Loucy (cell line): ENCODE measurements around the gene CYTH1.

Source experiments
- H2AFZ ChIP-seq: fragments of 200-600 bp; sonication (generic); 2 replicates; pipeline ENCODE4 v1.6.0; 2016; ENCODE audit warnings: antibody characterized with exemption, mild to moderate bottlenecking, low read length, moderate library complexity
- H3F3A ChIP-seq: fragments of 200-600 bp; 2 replicates; pipeline ENCODE4 v1.6.0; 2016; ENCODE audit warnings: antibody characterized with exemption, low read depth, mild to moderate bottlenecking
- H3K27me3 ChIP-seq: fragments of 200-600 bp; sonication (generic); 2 replicates; pipeline ENCODE4 v1.6.1; 2014; ENCODE audit warnings: low read length, mild to moderate bottlenecking; ENCODE audit not compliant: insufficient read depth, poor library complexity, severe bottlenecking
- H3K36me3 ChIP-seq: fragments of 200-600 bp; sonication (generic); 2 replicates; pipeline ENCODE4 v1.6.1; 2016; ENCODE audit warnings: low read length; ENCODE audit not compliant: insufficient read depth
- H3K4me1 ChIP-seq: fragments of 200-600 bp; sonication (generic); 2 replicates; pipeline ENCODE4 v1.5.1; 2014; ENCODE audit warnings: low read length, mild to moderate bottlenecking; ENCODE audit not compliant: insufficient read depth, poor library complexity, severe bottlenecking
- H3K4me2 ChIP-seq: fragments of 200-600 bp; sonication (generic); 2 replicates; pipeline ENCODE4 v1.6.0; 2014; ENCODE audit warnings: antibody characterized with exemption, low read length, low read depth, mild to moderate bottlenecking; ENCODE audit not compliant: poor library complexity, severe bottlenecking
- H3K4me3 ChIP-seq: fragments of 200-600 bp; sonication (generic); 2 replicates; pipeline ENCODE4 v1.5.1; 2014; ENCODE audit warnings: low read length, mild to moderate bottlenecking, mixed read lengths; ENCODE audit not compliant: poor library complexity, severe bottlenecking
- H3K79me2 ChIP-seq: fragments of 200-600 bp; sonication (generic); 2 replicates; pipeline ENCODE4 v1.6.1; 2014; ENCODE audit warnings: low read length; ENCODE audit not compliant: insufficient read depth
- H3K9ac ChIP-seq: fragments of 200-600 bp; sonication (generic); 2 replicates; pipeline ENCODE4 v1.6.0; 2014; ENCODE audit warnings: mild to moderate bottlenecking, low read depth, low read length, moderate library complexity; ENCODE audit not compliant: poor library complexity, severe bottlenecking
- H3K9me2 ChIP-seq: fragments of 200-600 bp; sonication (generic); replicated peaks from 2 replicates; pipeline ENCODE4 v1.6.1; 2016; ENCODE audit warnings: low read depth, low read length, mixed read lengths
- H3K9me3 ChIP-seq: fragments of 200-600 bp; sonication (generic); 2 replicates; pipeline ENCODE4 v1.6.1; 2014; ENCODE audit warnings: mild to moderate bottlenecking, antibody characterized with exemption, low read length, low read depth; ENCODE audit not compliant: insufficient read depth
- H4K20me1 ChIP-seq: fragments of 200-600 bp; sonication (generic); 2 replicates; pipeline ENCODE4 v1.6.0; 2014; ENCODE audit warnings: antibody characterized with exemption, low read length, mild to moderate bottlenecking; ENCODE audit not compliant: insufficient read depth, poor library complexity, severe bottlenecking
- EZH2phosphoT487 ChIP-seq: fragments of 200-600 bp; IDR thresholded peaks from 2 replicates; pipeline ENCODE4 v1.6.1; 2018; ENCODE audit warnings: antibody characterized with exemption, mild to moderate bottlenecking, moderate library complexity, borderline replicate concordance
- TF ChIP-seq, protein P1 (sequence below): fragments of 200-600 bp; sonication (generic); conservative IDR thresholded peaks from 2 replicates; pipeline ENCODE4 v1.5.1; 2014; ENCODE audit warnings: mild to moderate bottlenecking, antibody characterized with exemption, low read length

Gene CYTH1

DNA sequence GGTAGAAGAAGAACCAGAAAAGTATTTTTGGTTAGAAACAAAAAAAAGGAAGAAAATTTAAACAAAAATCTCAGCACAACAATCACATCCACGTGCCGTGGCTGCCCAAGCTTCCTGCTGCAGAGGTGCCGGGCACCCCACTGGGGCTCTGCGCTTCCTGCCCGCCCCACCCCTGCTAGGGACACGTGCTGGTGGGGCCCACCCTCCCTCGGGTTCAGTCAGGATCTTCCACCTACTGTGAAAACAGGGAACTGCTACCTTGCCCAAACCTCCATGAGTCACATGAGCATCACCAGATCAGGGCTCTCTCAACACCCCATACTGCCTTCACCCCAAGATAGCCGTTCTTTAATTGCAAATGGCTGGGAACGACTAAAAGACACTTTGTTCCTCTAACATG is 24.4 kb upstream of the CYTH1 start:
- no peaks in the 10 kb centered on the region for H3K79me2 ChIP-seq
- H3K9me2 ChIP-seq, result no peaks in the 10 kb centered on the region
- no peak overlapping the region for H3K4me3 ChIP-seq
- H3K27me3 ChIP-seq, result no peaks in the 10 kb centered on the region
- TF ChIP-seq EZH2phosphoT487, result no peak
- TF ChIP-seq, protein P1, sequence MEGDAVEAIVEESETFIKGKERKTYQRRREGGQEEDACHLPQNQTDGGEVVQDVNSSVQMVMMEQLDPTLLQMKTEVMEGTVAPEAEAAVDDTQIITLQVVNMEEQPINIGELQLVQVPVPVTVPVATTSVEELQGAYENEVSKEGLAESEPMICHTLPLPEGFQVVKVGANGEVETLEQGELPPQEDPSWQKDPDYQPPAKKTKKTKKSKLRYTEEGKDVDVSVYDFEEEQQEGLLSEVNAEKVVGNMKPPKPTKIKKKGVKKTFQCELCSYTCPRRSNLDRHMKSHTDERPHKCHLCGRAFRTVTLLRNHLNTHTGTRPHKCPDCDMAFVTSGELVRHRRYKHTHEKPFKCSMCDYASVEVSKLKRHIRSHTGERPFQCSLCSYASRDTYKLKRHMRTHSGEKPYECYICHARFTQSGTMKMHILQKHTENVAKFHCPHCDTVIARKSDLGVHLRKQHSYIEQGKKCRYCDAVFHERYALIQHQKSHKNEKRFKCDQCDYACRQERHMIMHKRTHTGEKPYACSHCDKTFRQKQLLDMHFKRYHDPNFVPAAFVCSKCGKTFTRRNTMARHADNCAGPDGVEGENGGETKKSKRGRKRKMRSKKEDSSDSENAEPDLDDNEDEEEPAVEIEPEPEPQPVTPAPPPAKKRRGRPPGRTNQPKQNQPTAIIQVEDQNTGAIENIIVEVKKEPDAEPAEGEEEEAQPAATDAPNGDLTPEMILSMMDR, result no peak
- H2AFZ ChIP-seq, result no peak overlapping the region
- no peaks in the 10 kb centered on the region for H3F3A ChIP-seq
- H3K36me3 ChIP-seq, result peaks cover 86% of the 10 kb centered on the region
- H4K20me1 ChIP-seq, result no peaks in the 10 kb centered on the region
- no peak overlapping the region for H3K9ac ChIP-seq
- H3K4me2 ChIP-seq, result no peak overlapping the region
- H3K9me3 ChIP-seq, result no peaks in the 10 kb centered on the region
- H3K4me1 ChIP-seq, result no peaks in the 10 kb centered on the region

DNA sequence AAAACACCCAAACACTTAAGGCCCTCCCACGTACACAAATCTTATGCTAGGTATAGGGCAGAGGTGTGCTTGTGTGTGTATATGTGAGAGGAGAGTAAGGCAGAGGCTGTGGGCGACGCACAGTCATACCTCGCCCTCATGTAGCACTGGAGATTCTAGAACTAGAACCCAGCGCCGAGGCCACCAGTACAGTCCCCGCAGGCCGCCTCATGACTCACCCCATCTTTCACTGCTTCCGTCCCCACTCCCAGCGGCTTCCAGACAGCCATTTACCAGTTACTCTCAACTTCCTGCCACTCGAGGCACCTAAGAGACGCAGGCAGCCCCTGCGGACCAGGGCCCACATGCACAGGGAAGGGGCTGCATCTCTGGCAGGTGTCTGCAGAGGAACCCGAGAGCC is 23.2 kb upstream of the CYTH1 start:
- TF ChIP-seq EZH2phosphoT487, result no peak
- TF ChIP-seq, protein P1, result no peak
- Histone ChIP-seq H3K27me3 (no peaks in the 10 kb centered on the region), H3K9ac (no peak overlapping the region), H3K36me3 (peaks cover 81% of the 10 kb centered on the region), H3K4me3 (no peak overlapping the region), H3K4me1 (no peaks in the 10 kb centered on the region), H4K20me1 (no peaks in the 10 kb centered on the region), H3K4me2 (no peak overlapping the region), H3F3A (no peaks in the 10 kb centered on the region), H3K9me2 (no peaks in the 10 kb centered on the region), H3K9me3 (no peaks in the 10 kb centered on the region), H2AFZ (no peak overlapping the region), H3K79me2 (no peaks in the 10 kb centered on the region)

- Histone ChIP-seq H3K4me3 (no peak overlapping the region), H3K4me1 (no peaks in the 10 kb centered on the region), H3K4me2 (no peak overlapping the region), H3K36me3 (peaks cover 77% of the 10 kb centered on the region), H3K9me3 (no peaks in the 10 kb centered on the region), H4K20me1 (no peaks in the 10 kb centered on the region), H3K79me2 (no peaks in the 10 kb centered on the region), H3K9me2 (no peaks in the 10 kb centered on the region), H3K27me3 (no peaks in the 10 kb centered on the region), H3K9ac (no peak overlapping the region), H3F3A (no peaks in the 10 kb centered on the region), H2AFZ (no peak overlapping the region)
- TF ChIP-seq, protein P1, result no peak
- TF ChIP-seq EZH2phosphoT487, result no peak
Measured at GRCh38 chr17:78804777-78805176, 22.7 kb upstream of the CYTH1 start.
